Activated CD4-positive, CD25-positive, alpha-beta regulatory T cell treated with anti-CD3 and anti-CD28 coated beads, Interleukin-2, amount 50 U/mL, for 24 hours (primary cell): ENCODE measurements around the gene NUP155.
"Not testable (repeated sequence)": the region's sequence is repeated elsewhere in the genome, so short reads cannot be mapped to it uniquely, and the experiment has no call there.

ENCODE experiments used
- ATAC-seq, 2 donors: fragments of 150-1000 bp; cut with Tn5 transposase; one replicate each; pipeline ENCODE4 v1.10.0; 2021; ENCODE audit warnings: mild to moderate bottlenecking in 1 of 2, moderate library complexity in 1 of 2

NUP155 gene

DNA sequence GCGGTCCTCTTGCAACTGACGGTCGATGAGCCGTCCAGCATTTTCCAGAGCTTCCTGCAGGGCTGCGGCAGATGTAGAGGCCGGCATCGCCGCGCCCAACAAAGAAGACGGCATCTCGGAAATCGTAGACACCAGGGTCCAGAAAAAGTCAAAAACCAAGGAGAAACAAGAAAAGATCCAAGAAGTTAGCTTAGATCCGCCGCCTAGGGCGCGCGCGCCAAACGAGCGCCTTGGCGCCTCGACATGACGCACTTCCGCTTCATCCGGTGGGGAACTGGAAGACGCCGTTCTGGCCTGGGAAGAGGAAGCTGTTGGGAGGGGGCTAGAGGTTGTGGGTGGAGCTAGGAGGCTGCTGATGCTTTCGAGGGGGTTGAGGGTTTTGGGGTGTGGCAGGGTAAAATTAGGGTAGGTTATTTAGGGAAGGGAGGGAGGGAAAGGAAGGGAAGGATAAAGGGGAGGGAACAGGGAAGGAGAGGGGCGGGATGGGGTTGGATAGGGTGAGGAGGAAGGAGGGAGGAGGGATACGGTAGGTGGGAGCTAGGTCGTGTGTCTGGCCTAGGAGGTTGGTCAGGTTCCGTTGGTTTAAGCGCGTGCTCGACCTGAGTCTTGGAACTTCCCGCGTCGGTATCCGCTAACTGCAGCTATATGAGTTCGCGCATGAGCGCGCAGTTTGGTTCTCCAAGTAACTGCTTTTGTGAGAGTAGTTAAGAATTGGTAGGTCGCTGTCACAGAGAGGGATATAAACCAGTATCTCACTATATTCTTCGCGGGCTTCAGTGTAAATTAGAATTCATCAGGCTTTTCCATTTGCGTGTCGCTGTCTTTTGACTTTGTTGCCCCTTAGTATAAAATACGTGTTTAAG lies at the start of gene NUP155:
Gene NUP155, minus strand, starts transcription at position 243 of the 863 bp plus-strand sequence. Its CDS starts 129 bp downstream, at position 114.
- peak; percentile 95 to 96 for ATAC-seq

- no peak for ATAC-seq
These were observed 46.4 kb upstream of the NUP155 start for GRCh38 chr5:37417347-37417746.

DNA sequence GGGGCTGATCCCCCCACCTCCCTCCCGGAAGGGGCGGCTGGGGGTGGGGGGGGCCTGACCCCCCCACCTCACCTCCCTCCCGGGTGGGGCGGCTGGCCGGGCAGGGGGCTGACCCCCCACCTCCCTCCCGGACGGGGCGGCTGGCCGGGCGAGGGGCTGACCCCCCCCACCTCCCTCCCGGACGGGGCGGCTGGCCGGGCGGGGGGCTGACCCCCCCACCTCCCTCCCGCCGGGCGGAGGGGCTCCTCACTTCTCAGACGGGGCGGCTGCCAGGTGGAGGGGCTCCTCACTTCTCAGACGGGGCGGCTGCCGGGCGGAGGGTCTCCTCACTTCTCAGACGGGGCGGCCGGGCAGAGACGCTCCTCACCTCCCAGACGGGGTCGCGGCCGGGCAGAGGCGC lies 44.5 kb upstream of the NUP155 start:
- not testable (repeated sequence) for ATAC-seq

- no peak for ATAC-seq
These were observed 41.6 kb upstream of the NUP155 start for GRCh38 chr5:37412515-37412914.

DNA sequence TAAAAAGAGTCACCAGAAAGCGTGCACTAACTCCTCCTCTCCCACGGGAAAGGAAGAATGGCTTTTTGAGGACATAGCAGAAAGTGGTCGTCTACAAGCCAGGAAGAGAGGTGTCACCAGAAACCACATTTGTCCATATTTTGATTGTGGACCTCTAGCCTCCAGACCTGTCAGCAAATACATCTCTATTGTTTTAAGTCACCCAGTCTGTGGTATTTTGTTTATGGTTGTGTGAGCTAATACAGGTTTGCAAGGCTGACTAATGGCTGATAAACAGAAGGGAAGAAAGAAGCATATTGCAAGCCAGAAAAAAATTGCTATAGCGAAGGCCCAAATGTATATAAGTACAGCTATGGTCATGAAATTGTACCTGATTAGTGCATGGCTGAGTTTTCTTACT lies 29.6 kb upstream of the NUP155 start:
- no peak for ATAC-seq

GRCh38 chr5:37396352-37396751 lies 25.4 kb upstream of the NUP155 start:
- no peak for ATAC-seq

- ATAC-seq, result no peak
These were observed 20.7 kb upstream of the NUP155 start for GRCh38 chr5:37391591-37391990.

DNA sequence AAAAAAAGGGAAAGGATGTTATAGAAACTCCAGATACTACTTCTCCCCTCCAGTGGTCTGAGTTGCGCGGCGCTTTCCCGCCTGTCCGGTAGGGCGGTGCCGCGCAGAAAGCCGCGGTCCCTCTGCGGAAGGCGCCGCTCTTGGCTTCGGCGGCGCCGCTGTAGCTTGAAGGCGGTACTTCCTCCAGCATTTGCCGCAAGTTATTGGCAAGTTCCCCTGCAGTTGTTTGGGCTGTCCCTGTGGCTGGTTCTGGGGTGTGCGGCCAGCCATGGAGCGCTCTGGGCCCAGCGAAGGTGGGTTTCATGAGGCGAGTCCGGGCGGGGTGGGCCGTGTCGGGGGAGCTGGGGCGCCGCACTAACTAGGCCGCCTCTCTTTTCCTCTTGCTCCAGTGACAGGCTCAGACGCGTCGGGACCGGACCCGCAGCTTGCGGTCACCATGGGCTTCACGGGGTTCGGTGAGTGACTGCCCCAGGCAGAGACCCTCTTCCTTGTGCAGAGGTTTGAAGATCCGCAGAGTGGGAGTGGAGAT lies 8.3 kb upstream of the NUP155 start, which contains the start of gene WDR70:
Gene WDR70, plus strand, starts transcription at position 219 of the 529 bp plus-strand sequence. Its CDS starts 50 bp downstream, at position 269.
- peak; percentile 99 to 100 for ATAC-seq

- ATAC-seq, result not testable (repeated sequence)
These were observed 7.2 kb upstream of the NUP155 start for GRCh38 chr5:37378066-37378465.

GRCh38 chr5:37375091-37375490 lies 4.2 kb upstream of the NUP155 start:
- no peak for ATAC-seq

GRCh38 chr5:37370550-37370863 lies 399 bp downstream of the NUP155 start:
- peak in 1 of 2 donors; percentile 44 for ATAC-seq

GRCh38 chr5:37355161-37355560 lies 15.7 kb downstream of the NUP155 start:
- no peak for ATAC-seq

GRCh38 chr5:37342741-37343140 lies 28.2 kb downstream of the NUP155 start:
- ATAC-seq, result not testable (repeated sequence)

- not testable (repeated sequence) for ATAC-seq
These were observed 36.2 kb downstream of the NUP155 start for GRCh38 chr5:37334754-37335153.

GRCh38 chr5:37326536-37326935 lies 44.4 kb downstream of the NUP155 start:
- no peak for ATAC-seq

DNA sequence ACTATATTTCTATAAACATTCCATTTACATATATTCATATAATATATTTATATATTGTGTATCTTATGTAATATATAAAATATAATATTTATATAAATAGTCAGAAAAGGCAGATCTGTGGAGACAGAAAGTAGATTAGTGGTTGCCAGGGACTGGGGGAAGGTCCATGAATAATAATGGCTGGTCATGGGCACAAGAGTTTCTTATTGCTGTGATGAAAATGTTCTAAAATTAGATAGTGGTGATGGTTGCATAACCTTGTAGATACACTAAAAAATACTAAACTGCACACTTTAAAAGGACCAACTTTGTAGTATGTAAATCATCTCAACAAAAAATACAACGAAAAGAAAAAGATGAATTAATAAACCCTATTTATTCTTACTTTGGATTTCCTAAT lies 47.3 kb downstream of the NUP155 start:
- ATAC-seq, result no peak

DNA sequence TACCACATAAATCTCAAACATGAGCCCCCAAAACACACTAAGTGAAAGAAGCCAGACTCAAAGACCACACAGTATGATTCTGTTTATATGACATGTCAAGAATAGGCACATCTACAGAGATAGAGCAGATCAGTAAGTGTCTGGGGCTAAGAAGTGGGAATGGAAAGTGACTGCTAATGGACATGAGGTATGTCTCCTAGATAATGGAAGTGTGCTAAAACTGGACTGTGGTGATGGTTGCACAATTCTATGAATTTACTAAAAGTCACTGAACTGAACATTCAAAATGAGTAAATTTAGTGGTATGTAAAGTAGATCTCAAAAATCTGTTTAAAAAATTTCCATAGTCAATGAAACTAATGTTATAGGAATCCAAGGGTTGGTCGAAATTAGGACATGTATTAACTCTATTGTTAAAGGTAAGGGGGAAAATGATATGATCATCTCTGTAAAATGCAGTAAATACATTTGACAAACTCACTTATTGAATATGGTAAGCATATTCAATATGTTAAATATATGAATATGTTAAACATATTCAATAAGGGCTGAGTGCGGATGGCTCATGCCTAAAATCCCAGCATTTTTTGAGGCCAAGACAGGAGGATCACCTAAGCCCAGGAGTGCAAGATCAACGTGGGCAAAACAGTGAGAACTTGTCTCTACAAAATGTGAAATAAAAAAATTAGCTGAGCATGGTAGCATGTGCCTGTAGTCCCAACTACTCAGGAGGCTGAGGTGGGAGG lies 51.7 kb downstream of the NUP155 start:
- no peak for ATAC-seq

DNA sequence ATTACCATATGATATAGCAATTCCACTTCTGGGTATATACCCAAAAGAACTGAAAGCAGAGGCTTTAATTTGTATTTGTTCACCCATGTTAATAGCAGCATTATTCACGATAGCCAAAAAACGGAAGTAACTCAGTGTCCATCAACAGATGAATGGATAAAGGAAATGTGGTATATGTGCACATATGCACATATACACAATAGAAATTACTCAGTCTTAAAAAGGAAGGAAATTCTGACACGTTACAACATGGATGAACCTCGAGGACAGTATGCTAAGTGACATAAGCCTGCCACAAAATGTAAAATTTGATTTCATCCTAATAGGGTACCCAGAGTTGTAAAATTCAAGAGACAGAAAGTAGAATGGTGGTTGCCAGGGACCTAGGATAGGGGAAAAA lies 54.9 kb downstream of the NUP155 start:
- ATAC-seq, result no peak

DNA sequence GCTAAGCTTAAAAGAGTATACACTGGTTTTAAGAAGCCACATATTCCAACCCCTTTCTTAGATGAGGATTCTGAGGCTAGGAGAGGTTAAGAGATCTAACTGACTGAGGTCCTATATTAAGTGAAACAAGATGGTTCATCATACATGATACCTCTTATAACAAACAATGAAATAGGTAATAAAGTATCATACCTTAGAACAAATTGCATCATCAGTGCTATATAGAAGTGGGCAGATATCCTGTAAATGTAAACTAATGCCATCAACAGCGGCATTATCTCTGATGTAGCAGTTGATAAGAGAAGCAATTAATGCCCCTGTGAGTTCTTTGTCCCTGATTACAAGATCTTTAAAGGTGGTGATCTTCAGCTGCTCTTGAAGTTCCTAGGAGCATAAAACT lies 60.5 kb downstream of the NUP155 start:
- ATAC-seq, result no peak

GRCh38 chr5:37308793-37309192 lies 62.1 kb downstream of the NUP155 start:
- ATAC-seq, result no peak

DNA sequence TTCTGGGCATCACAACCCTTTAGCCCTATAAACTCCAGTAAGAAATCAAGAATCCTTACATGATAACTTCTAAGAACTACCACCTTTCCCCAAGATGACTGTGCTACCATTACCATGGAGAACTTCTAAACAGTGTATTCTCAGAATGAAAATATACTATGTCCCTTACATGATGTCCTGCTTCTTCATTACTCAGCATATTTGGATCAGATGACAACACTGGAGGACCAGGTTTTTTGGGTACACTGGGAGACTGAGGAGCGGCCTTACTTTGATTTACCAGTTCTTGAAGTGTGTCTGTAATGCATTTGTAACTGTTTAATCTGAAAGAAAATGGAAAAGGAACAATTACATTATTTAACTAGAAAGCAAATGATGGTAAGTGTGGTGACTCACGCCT lies 66.0 kb downstream of the NUP155 start:
- ATAC-seq, result no peak

GRCh38 chr5:37296313-37296712 lies 74.6 kb downstream of the NUP155 start:
- ATAC-seq, result not testable (repeated sequence)

DNA sequence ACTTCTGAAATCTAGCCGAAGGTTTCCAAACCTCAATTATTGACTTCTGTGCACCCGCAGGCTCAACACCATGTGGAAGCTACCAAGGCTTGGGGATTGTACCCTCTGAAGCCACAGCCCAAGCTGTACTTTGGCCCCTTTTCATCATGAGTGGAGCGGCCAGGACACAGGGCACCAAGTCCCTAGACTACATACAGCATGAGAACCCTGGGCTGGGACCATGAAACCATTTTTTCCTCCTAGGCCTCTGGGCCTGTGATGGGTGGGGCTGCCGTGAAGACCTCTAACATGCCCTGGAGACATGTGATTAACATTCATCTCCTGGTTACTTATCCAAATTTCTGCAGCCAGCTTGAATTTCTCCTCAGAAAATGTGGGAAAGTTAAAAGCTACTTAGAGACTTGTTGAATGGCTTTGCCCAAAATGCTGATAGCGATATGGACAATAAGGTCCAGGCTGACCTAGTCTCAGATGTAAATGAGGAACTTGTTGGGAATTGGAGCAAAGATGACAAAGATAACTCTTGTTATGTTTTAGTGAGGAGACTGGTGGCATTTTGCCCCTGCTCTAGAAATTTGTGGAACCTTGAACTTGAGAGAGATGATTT lies 87.6 kb downstream of the NUP155 start:
- ATAC-seq, result no peak
